Activated CD8-positive, alpha-beta T cell treated with anti-CD3 and anti-CD28 coated beads for 36 hours (primary cell): ENCODE data around the gene ZNF138. TPM values are rescaled to one million over a fixed set of nuclear protein-coding genes. Genes with fewer than 3 reads are reported as not detected.
"Not testable (repeated sequence)": the region's sequence is repeated elsewhere in the genome, so short reads cannot be mapped to it uniquely, and the experiment has no call there.

Experiments
- ATAC-seq: fragments of 200-7000 bp; cut with Tn5 transposase; one replicate; pipeline ENCODE4 v1.10.0; 2021; ENCODE audit warnings: mild to moderate bottlenecking, moderate library complexity
- CTCF ChIA-PET: fragments of 350-600 bp; sonication (Branson Sonifier 250); formaldehyde crosslinking; loops from one replicate; lab custom pipeline; 2021; ENCODE audit warnings: antibody characterized with exemption; lab: Charles Lee
- POLR2A ChIA-PET: fragments of 350-600 bp; sonication (Branson Sonifier 250); formaldehyde crosslinking; loops from one replicate; lab custom pipeline; 2021; ENCODE audit warnings: antibody characterized with exemption; lab: Charles Lee
- DNase-seq: peaks from one replicate; pipeline ENCODE4 v3.0.0-alpha.2; 2020
- H3K27ac Mint-ChIP-seq: one replicate; pipeline ENCODE4 v1.8.0; 2021; ENCODE audit warnings: mild to moderate bottlenecking, mixed read lengths
- H3K27me3 Mint-ChIP-seq: one replicate; pipeline ENCODE4 v1.8.0; 2021; ENCODE audit warnings: mixed read lengths
- H3K36me3 Mint-ChIP-seq: one replicate; pipeline ENCODE4 v1.8.0; 2021; ENCODE audit warnings: low read depth, mixed read lengths
- H3K4me1 Mint-ChIP-seq: one replicate; pipeline ENCODE4 v1.8.0; 2021; ENCODE audit warnings: low read depth, mixed read lengths
- H3K4me3 Mint-ChIP-seq: one replicate; pipeline ENCODE4 v1.8.0; 2021; ENCODE audit warnings: mild to moderate bottlenecking, moderate library complexity, mixed read lengths
- H3K9me3 Mint-ChIP-seq: one replicate; pipeline ENCODE4 v1.8.0; 2021; ENCODE audit warnings: mixed read lengths
- CTCF ChIP-seq: fragments of 200-600 bp; IDR thresholded peaks from one replicate; pipeline ENCODE4 v1.8.0; 2022; ENCODE audit warnings: antibody characterized with exemption, mild to moderate bottlenecking
- intact Hi-C: fragments of 100-400 bp; cut with micrococcal nuclease; formaldehyde crosslinking; loops from one replicate; pipeline ENCODE4 v1.10.0; 2022
- total RNA-seq, 2 experiments: library from RNA; stranded (reverse); gene quantifications; one replicate each; pipeline ENCODE4 v1.2.3, GENCODE V29; 2021

The ZNF138 gene
- total RNA-seq, 2 experiments from 2014 or later: 9.4 to 11.7 TPM

GRCh38 chr7:64854969-64855368 lies 60.7 kb downstream of the ZNF138 start:
- Mint-ChIP-seq H3K9me3 (no peaks in the 10 kb centered on the region), H3K4me3 (no peak overlapping the region), H3K27ac (no peak overlapping the region), H3K36me3 (no peaks in the 10 kb centered on the region), H3K4me1 (no peaks in the 10 kb centered on the region), H3K27me3 (no peaks in the 10 kb centered on the region)
- ATAC-seq: no peak
- intact Hi-C loops: no loop called here
- ChIA-PET POLR2A (no interaction called here), CTCF (no interaction called here)
- no peak for TF ChIP-seq CTCF
- DNase-seq: no peak

- Mint-ChIP-seq H3K36me3 (no peaks in the 10 kb centered on the region), H3K4me3 (no peak overlapping the region), H3K4me1 (no peaks in the 10 kb centered on the region), H3K27ac (no peak overlapping the region), H3K9me3 (peaks cover 9% of the 10 kb centered on the region), H3K27me3 (no peaks in the 10 kb centered on the region)
- intact Hi-C loops: no loop called here
- TF ChIP-seq CTCF: no peak
- no peak for ATAC-seq
- ChIA-PET POLR2A (no interaction called here), CTCF (no interaction called here)
- DNase-seq: no peak
Observed at GRCh38 chr7:64863021-64863420, 68.8 kb downstream of the ZNF138 start.

- H3K4me3 Mint-ChIP-seq, H3K9me3 Mint-ChIP-seq, ATAC-seq, H3K36me3 Mint-ChIP-seq, POLR2A ChIA-PET, H3K4me1 Mint-ChIP-seq, H3K27me3 Mint-ChIP-seq, CTCF ChIA-PET, H3K27ac Mint-ChIP-seq, intact Hi-C loops, DNase-seq: not testable (repeated sequence)
Observed at GRCh38 chr7:64863530-64863929, 69.3 kb downstream of the ZNF138 start.

GRCh38 chr7:64863969-64864368 lies 69.7 kb downstream of the ZNF138 start:
- ChIA-PET POLR2A (no interaction called here), CTCF (no interaction called here)
- H3K27me3 Mint-ChIP-seq: no peaks in the 10 kb centered on the region
- DNase-seq (no peak), ATAC-seq (no peak)
- TF ChIP-seq CTCF: no peak
- H3K9me3 Mint-ChIP-seq: peaks cover 9% of the 10 kb centered on the region
- H3K4me1 Mint-ChIP-seq: no peaks in the 10 kb centered on the region
- no peak overlapping the region for H3K27ac Mint-ChIP-seq
- intact Hi-C loops: no loop called here
- H3K4me3 Mint-ChIP-seq: no peak overlapping the region
- no peaks in the 10 kb centered on the region for H3K36me3 Mint-ChIP-seq

GRCh38 chr7:64867863-64868440 lies 73.7 kb downstream of the ZNF138 start:
- H3K4me3 Mint-ChIP-seq: no peak overlapping the region
- H3K9me3 Mint-ChIP-seq: peaks cover 7% of the 10 kb centered on the region
- H3K4me1 Mint-ChIP-seq: no peaks in the 10 kb centered on the region
- TF ChIP-seq CTCF: no peak
- no peaks in the 10 kb centered on the region for H3K36me3 Mint-ChIP-seq
- ChIA-PET POLR2A (no interaction called here), CTCF (no interaction called here)
- intact Hi-C loops: no loop called here
- H3K27me3 Mint-ChIP-seq: no peaks in the 10 kb centered on the region
- DNase-seq (no peak), ATAC-seq (no peak)
- H3K27ac Mint-ChIP-seq: no peak overlapping the region

- Mint-ChIP-seq H3K9me3 (peaks cover 5% of the 10 kb centered on the region), H3K4me1 (no peaks in the 10 kb centered on the region), H3K27me3 (no peaks in the 10 kb centered on the region), H3K36me3 (no peaks in the 10 kb centered on the region), H3K27ac (no peak overlapping the region), H3K4me3 (no peak overlapping the region)
- no peak for TF ChIP-seq CTCF
- no peak for DNase-seq
- ChIA-PET POLR2A (no interaction called here), CTCF (no interaction called here)
- no peak for ATAC-seq
- intact Hi-C loops: no loop called here
Observed at GRCh38 chr7:64868499-64868898, 74.3 kb downstream of the ZNF138 start.
